Muscle of leg (tissue), 11 donors: ENCODE data around the gene LINC00632. TPM values are rescaled to one million over a fixed set of nuclear protein-coding genes. Genes with fewer than 3 reads are reported as not detected.

Experiments
- DNase-seq: peaks from one replicate; pipeline ENCODE4 v3.0.0; 2013
- H3K27ac ChIP-seq: one replicate; pipeline ENCODE4 v1.5.1; 2013; ENCODE audit warnings: mild to moderate bottlenecking, low read length, control low read depth
- H3K27me3 ChIP-seq: one replicate; pipeline ENCODE4 v1.6.1; 2013; ENCODE audit warnings: low read length; ENCODE audit not compliant: control insufficient read depth, insufficient read depth
- H3K36me3 ChIP-seq: one replicate; pipeline ENCODE4 v1.6.1; 2013; ENCODE audit warnings: low read length; ENCODE audit not compliant: control insufficient read depth, insufficient read depth
- H3K4me1 ChIP-seq: one replicate; pipeline ENCODE4 v1.6.1; 2013; ENCODE audit warnings: low read length; ENCODE audit not compliant: control insufficient read depth, insufficient read depth
- H3K4me3 ChIP-seq: one replicate; pipeline ENCODE4 v1.5.1; 2013; ENCODE audit warnings: low read length, control low read depth
- H3K9me3 ChIP-seq: replicated peaks from 2 replicates; pipeline ENCODE4 v1.6.1; 2013; ENCODE audit warnings: low read depth, low read length; ENCODE audit not compliant: control insufficient read depth
- WGBS: methylation state at CpG from one replicate; pipeline ENCODE4 v1.1.5; 2013; ENCODE audit warnings: missing lambda C conversion rate; ENCODE audit not compliant: insufficient coverage; 5-methylcytosine and 5-hydroxymethylcytosine counted together
- polyA plus RNA-seq, 8 donors: library from polyadenylated mRNA; unstranded; fragments of 120-200 nt; gene quantifications; one replicate each; pipeline versions ENCODE4 v1.2.1 to v1.2.3, GENCODE V29; 2013; ENCODE audit warnings: inconsistent platforms in 1 of 8, low replicate concordance in 1 of 8; ENCODE audit not compliant: insufficient read length in 8 of 8, insufficient read depth in 1 of 8
- total RNA-seq: library from RNA; stranded (reverse); fragments of 120-200 nt; gene quantifications from one replicate; pipeline ENCODE4 v1.2.4, GENCODE V29; 2013

The LINC00632 gene
- total and polyA plus RNA-seq, 9 donors, result 7.5 to 113 (median 11.2) TPM

DNA sequence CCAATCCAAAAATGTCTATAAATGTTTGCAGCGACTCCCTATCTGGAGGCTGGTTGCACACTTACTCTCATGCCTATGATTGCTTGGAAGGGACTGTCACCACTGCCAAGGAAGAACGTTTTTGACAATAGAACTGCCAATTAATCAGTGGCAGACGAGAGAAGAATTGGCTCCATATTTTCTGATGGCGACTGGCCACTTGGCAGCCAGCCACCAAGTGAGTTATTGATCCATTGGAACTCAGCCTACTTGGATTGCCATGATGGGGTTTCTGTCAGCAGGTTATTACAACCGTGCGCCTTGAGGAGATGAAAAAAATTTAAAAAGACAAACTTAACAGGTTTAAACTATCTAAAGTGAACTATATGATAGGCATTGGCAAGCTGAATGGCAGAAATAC is 47.4 kb downstream of the LINC00632 start:
- H3K4me3 ChIP-seq, result no peak overlapping the region
- H3K27ac ChIP-seq, result no peak overlapping the region
- no peak for DNase-seq
- no peaks in the 10 kb centered on the region for H3K36me3 ChIP-seq
- 46% methylated on average over 4 of the region's 6 CpGs for WGBS
- H3K9me3 ChIP-seq, result no peaks in the 10 kb centered on the region
- peaks cover 3% of the 10 kb centered on the region for H3K27me3 ChIP-seq
- peaks cover 3% of the 10 kb centered on the region for H3K4me1 ChIP-seq

DNA sequence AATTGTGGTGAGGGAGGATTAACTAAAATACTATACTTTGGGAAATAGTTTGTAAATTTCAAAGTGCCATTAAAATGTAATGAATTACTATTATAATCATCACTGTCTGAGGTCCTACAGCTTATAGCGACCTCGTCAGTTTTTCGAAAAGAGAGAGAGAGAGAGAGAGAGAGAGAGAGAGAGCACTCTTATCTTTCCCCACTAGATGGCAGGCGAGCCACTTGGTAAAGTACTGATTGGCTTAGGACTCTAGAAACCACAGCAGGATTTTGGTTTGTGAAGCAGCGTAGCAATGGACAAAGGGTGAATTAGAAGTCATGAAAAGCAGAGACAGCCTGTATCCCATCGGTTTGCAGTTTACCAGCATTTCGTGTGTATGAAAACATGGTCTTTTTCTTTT is 52.5 kb downstream of the LINC00632 start:
- WGBS, result 0% methylated on average over 2 of the region's 7 CpGs
- no peak overlapping the region for H3K27ac ChIP-seq
- H3K4me3 ChIP-seq, result no peak overlapping the region
- no peaks in the 10 kb centered on the region for H3K9me3 ChIP-seq
- no peaks in the 10 kb centered on the region for H3K36me3 ChIP-seq
- peaks cover 14% of the 10 kb centered on the region for H3K27me3 ChIP-seq
- peaks cover 3% of the 10 kb centered on the region for H3K4me1 ChIP-seq
- DNase-seq, result peak; percentile 86

DNA sequence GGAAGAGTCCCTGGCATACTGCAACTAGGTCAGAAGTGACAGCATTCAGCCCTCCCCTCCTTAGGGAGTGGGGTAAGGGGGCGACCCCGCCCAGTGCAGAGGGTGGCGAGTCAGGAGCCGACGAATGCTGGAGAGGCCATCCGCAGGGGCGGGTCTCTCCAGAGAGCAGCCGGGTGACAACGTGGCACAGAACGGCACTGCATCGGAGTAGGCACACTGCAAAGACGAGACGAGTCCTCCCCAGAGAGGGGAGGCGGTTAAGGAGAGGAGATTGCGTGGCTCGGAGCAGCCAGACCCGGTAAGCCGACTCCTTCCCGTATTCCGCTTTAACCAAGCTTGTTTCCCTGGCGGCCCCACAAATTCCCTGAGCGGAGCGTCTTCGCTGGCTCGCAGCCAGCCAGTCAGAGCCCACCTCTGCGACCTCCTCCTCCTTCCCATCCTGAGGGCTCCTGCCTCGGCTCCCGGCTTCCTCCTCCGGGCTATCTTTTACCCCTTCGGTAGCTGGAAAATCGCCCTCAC is 54.9 kb downstream of the LINC00632 start:
- DNase-seq, result peak; percentile 59
- H3K4me1 ChIP-seq, result peaks cover 3% of the 10 kb centered on the region
- H3K9me3 ChIP-seq, result no peaks in the 10 kb centered on the region
- H3K27me3 ChIP-seq, result peaks cover 14% of the 10 kb centered on the region
- no peaks in the 10 kb centered on the region for H3K36me3 ChIP-seq
- H3K4me3 ChIP-seq, result peak overlapping the region; percentile 54
- peak overlapping the region; percentile 89 for H3K27ac ChIP-seq
- 33% methylated on average over 22 of the region's 31 CpGs for WGBS

DNA sequence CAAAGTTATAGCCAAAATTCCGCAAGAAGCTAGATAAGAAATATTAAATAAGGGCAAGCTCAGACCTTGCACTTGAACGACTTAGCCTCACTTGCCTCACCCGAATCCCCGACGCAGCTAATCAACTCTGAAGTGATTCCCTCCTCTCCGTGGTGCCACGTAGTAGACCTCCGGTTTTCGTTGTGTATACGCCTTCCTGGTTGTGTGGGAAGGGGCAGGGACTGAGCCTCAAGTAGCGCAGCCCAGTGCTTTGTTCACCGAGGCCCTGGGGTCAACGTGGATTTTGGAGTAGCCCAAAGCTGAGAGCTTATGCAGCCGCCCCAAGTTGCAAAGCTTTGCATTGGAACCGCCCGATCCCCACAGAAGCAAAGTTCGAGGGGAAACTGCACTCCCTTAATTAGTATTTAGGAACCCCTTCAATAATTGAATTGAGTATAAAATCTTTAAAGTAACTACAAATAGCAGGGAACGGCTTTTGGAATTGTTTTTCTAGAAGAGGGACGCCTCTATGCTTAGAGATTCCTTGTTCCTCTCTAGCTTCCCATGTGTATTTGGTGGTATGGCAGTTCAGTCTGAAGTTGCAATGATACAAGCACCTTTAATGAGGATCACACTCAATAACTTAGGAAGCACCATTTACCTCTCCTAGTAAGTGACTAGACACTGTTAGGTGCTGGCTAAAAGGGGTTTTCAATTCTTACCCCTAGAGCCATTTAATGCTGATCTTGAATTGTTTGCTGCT is 55.7 kb downstream of the LINC00632 start:
- H3K27me3 ChIP-seq, result peaks cover 14% of the 10 kb centered on the region

DNA sequence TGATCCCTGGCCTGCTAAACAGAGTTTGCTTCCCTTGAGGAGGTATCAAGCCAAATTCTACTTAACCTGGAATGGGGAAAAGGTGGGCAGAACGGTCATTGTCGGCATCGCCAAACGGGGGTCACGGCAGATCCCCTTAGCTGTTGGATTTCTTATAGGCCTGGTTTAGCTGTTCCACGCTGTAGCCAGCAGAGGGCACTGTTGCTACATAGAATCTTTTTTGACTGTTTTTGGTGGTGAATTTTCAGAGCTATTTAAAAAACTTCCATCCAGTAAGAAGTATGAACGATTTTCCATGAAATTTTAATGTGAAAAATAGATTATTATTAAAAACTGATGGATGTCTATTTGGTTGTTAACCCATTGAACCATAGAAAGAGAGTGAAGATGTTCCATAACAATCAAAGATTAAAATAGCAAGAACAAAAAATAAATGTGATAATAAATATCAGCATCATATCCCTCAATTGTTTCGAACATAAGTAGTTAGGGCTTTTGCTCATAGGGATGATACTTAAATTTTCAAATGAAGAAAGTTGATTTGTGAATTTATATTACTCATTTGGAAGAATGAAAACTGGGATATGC is 56.6 kb downstream of the LINC00632 start:
- Histone ChIP-seq H3K4me3 (peak overlapping the region; percentile 54), H3K27ac (peak overlapping the region; percentile 89), H3K9me3 (no peaks in the 10 kb centered on the region), H3K27me3 (peaks cover 14% of the 10 kb centered on the region), H3K4me1 (peaks cover 3% of the 10 kb centered on the region), H3K36me3 (no peaks in the 10 kb centered on the region)
- 18% methylated on average over 3 of the region's 8 CpGs for WGBS
- DNase-seq, result peak; percentile 85

More for the DNA sequence above, 55.7 kb downstream of the LINC00632 start:
- H3K4me3 ChIP-seq, result peak overlapping the region; percentile 54
- H3K27ac ChIP-seq, result peak overlapping the region; percentile 89
- H3K36me3 ChIP-seq, result no peaks in the 10 kb centered on the region
- peaks cover 3% of the 10 kb centered on the region for H3K4me1 ChIP-seq
- H3K9me3 ChIP-seq, result no peaks in the 10 kb centered on the region
- 15% methylated on average over 9 of the region's 19 CpGs for WGBS
- peak; percentile 77 for DNase-seq

DNA sequence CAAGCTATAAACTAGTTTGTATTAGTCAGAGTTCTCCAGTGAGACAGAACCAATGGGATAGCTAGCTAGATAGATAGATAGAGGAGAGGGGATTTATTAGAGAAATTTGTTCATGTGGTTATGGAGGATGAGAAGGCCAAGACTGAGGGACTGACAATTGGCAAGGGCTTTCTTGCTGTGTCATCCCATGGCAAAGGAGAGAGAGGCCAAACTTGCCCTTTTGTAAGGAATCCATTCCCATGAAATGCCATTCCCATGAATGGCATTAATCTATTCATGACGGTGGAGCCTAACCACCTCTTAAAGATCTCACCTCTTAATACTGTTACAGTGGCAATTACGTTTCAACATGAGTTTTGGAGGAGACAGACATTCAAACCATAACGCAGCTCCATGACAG is 58.1 kb downstream of the LINC00632 start:
- no peak for DNase-seq
- Histone ChIP-seq H3K9me3 (no peaks in the 10 kb centered on the region), H3K4me1 (no peaks in the 10 kb centered on the region), H3K27ac (no peak overlapping the region), H3K27me3 (peaks cover 14% of the 10 kb centered on the region), H3K4me3 (no peak overlapping the region), H3K36me3 (no peaks in the 10 kb centered on the region)
- WGBS, result no CpG with 5 or more reads among the region's 3 CpGs

DNA sequence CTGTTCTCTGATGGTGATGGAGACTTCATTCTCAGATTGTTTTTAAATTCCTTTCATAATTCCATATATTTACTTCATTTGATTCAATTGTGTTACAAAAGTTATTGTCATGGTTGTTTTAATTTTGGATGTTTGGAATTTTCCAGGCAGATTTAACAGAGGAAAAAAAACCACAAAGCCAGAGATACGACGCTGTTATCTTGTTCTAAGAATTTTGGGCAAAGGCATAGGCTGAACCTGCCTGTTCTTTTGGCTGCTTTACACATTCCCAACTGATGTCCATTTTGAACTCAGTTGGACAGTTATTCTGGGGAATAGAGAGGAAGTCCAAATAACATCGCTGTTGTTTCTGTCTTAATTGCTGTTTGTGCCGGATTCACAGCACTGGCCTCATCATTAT is 65.7 kb downstream of the LINC00632 start:
- no peaks in the 10 kb centered on the region for H3K4me1 ChIP-seq
- H3K36me3 ChIP-seq, result no peaks in the 10 kb centered on the region
- no peak for DNase-seq
- H3K9me3 ChIP-seq, result peaks cover 2% of the 10 kb centered on the region
- no peak overlapping the region for H3K27ac ChIP-seq
- no peak overlapping the region for H3K4me3 ChIP-seq
- H3K27me3 ChIP-seq, result no peaks in the 10 kb centered on the region
- WGBS, result no CpG with 5 or more reads among the region's 4 CpGs

DNA sequence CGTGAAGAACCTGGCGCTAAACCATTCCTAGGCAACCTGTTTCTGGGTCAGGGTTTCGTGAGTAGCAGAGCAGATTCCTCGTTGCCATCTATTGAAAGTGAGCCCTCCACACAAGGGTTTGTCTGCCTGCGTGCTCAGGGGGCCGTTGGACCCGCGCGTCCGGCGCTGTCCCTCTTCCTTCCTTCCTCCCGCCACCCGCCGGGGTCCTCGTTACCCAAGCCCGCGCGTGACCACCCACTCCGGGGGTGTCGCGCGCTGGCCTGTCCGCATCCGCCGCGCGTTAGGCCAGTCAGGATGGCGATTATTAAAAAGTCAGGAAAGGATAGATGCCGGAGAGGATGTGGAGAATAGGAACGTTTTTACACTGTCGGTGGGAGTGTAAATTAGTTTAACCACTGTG is 66.8 kb downstream of the LINC00632 start:
- Histone ChIP-seq H3K9me3 (peaks cover 2% of the 10 kb centered on the region), H3K4me1 (no peaks in the 10 kb centered on the region)

DNA sequence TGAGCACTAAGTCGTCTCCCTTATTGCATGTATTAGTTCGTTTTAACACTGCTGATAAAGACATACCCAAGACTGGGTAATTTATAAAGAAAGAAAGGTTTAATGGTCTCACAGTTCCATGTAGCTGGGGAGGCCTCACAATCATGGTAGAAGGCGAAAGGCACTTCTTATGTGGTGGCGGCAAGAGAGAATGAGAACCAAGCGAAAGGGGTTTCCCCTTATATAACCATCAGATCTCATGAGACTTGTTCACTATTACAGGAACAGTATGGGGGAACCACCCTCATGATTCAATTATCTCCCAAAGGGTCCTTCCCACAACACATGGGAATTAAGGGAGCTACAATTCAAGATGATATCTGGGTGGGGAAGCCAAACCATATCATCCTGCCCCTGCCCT is 85.1 kb downstream of the LINC00632 start:
- no peak overlapping the region for H3K4me3 ChIP-seq
- DNase-seq, result no peak
- no peaks in the 10 kb centered on the region for H3K9me3 ChIP-seq
- H3K36me3 ChIP-seq, result no peaks in the 10 kb centered on the region
- H3K27me3 ChIP-seq, result no peaks in the 10 kb centered on the region
- WGBS, result no CpG with 5 or more reads among the region's 5 CpGs
- no peaks in the 10 kb centered on the region for H3K4me1 ChIP-seq
- no peak overlapping the region for H3K27ac ChIP-seq

More for the DNA sequence above, 66.8 kb downstream of the LINC00632 start:
- Histone ChIP-seq H3K4me3 (no peak overlapping the region), H3K27me3 (no peaks in the 10 kb centered on the region), H3K27ac (no peak overlapping the region), H3K36me3 (no peaks in the 10 kb centered on the region)
- no peak for DNase-seq
- 80% methylated on average over 23 of the region's 31 CpGs for WGBS

DNA sequence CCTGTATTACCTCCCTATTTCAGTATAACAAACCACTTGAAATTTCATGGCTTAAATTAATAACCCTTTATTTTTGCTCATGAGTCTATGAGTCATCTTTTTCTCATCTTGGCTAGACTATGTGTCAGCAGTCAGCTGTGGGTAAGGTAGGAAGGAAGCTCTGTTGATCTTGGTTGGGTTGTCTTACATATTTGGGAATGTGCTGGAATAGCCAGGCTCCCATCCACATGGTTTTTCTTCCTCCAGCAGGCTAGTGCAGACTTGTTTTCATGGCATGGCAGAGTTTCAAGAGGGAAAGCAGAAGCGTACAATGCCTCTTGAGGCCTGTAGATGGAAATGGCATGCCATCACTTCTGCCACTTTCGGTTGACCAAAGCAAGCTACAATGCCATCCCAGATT is 89.7 kb downstream of the LINC00632 start:
- Histone ChIP-seq H3K36me3 (no peaks in the 10 kb centered on the region), H3K27ac (no peak overlapping the region), H3K27me3 (no peaks in the 10 kb centered on the region), H3K4me1 (no peaks in the 10 kb centered on the region), H3K4me3 (no peak overlapping the region), H3K9me3 (no peaks in the 10 kb centered on the region)
- WGBS, result 83% methylated on average over 1 of the region's 2 CpGs
- DNase-seq, result no peak
